HG02943 (cell line): Measurements from ENCODE around the gene PRKCQ.

Experiments used
- ATAC-seq: cut with Tn5 transposase; IDR thresholded peaks from one replicate; pipeline ENCODE4 v1.9.1; 2021; ENCODE audit warnings: mild to moderate bottlenecking, low read depth, moderate library complexity; ENCODE audit not compliant: unreplicated experiment

Gene PRKCQ

GRCh38 chr10:6530211-6530840 lies 49.8 kb downstream of the PRKCQ start:
- no peak for ATAC-seq

- ATAC-seq, result no peak
Measured at GRCh38 chr10:6528198-6528950, 51.7 kb downstream of the PRKCQ start.

- no peak for ATAC-seq
Measured at GRCh38 chr10:6525599-6526165, 54.4 kb downstream of the PRKCQ start.

GRCh38 chr10:6522230-6522629 lies 57.8 kb downstream of the PRKCQ start:
- no peak for ATAC-seq

GRCh38 chr10:6520138-6520537 lies 59.9 kb downstream of the PRKCQ start:
- ATAC-seq, result no peak

GRCh38 chr10:6518791-6519429 lies 61.2 kb downstream of the PRKCQ start:
- ATAC-seq, result no peak

- no peak for ATAC-seq
Measured at GRCh38 chr10:6516929-6517284, 63.2 kb downstream of the PRKCQ start.

- ATAC-seq, result no peak
Measured at GRCh38 chr10:6516281-6516928, 63.7 kb downstream of the PRKCQ start.

- no peak for ATAC-seq
Measured at GRCh38 chr10:6514844-6515780, 65.0 kb downstream of the PRKCQ start.

- no peak for ATAC-seq
Measured at GRCh38 chr10:6514180-6514579, 65.9 kb downstream of the PRKCQ start.

- no peak for ATAC-seq
Measured at GRCh38 chr10:6513476-6513875, 66.6 kb downstream of the PRKCQ start.

GRCh38 chr10:6512182-6512581 lies 67.9 kb downstream of the PRKCQ start:
- ATAC-seq, result no peak

- ATAC-seq, result no peak
Measured at GRCh38 chr10:6511347-6511746, 68.7 kb downstream of the PRKCQ start.

- ATAC-seq, result no peak
Measured at GRCh38 chr10:6507311-6507710, 72.8 kb downstream of the PRKCQ start.

GRCh38 chr10:6505300-6505699 lies 74.8 kb downstream of the PRKCQ start:
- no peak for ATAC-seq

- no peak for ATAC-seq
Measured at GRCh38 chr10:6504296-6504695, 75.8 kb downstream of the PRKCQ start.

GRCh38 chr10:6503171-6503570 lies 76.9 kb downstream of the PRKCQ start:
- no peak for ATAC-seq

GRCh38 chr10:6501931-6502330 lies 78.1 kb downstream of the PRKCQ start:
- no peak for ATAC-seq

- no peak for ATAC-seq
Measured at GRCh38 chr10:6499974-6500373, 80.1 kb downstream of the PRKCQ start.

- ATAC-seq, result no peak
Measured at GRCh38 chr10:6498771-6499170, 81.3 kb downstream of the PRKCQ start.
